ENCODE results near the gene TPCN2.
"Not testable (repeated sequence)": the region's sequence is repeated elsewhere in the genome, so short reads cannot be mapped to it uniquely, and the experiment has no call there.

The TPCN2 gene
- total RNA-seq: 9.5 to 16.7 (median 12.9) reads per million in 4 experiments

DNA sequence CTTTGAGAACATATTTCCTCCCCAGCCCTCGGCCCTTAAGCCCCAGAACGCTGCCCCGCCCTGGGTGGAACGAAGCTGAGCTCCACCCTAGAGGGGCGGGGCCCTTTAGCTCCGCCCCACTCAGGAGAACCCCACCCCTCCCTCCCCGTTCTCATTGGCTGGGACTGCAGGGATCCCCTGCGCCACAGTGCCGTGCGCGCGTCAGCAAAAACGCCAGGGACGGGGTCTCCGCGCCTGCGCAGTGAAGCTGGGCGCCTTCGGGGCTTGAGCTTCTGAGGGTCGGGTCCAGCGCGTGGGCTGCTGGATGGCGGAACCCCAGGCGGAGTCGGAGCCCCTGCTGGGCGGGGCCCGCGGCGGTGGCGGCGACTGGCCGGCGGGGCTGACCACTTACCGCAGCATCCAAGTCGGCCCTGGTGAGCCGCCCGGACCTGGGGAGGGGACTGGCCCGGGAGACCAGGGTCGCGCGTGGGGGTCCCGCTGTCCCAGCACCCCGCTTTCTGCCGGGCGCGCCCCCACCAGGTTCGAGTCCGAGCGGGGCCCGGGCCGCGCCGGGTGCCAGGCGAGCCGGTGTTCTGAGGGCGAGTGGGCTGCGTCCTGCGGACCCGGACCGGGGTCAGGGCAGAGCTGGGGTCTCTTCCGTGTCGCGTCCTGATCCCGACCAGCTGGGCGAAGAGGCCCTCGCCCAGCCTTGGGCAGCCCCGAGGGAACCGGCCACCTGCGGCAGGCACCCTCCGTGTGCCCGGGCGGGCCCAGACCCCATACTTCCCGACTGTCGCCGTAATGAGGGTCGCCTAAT, at the start of gene TPCN2:
TSS of gene TPCN2 (plus strand) at position 239 of the 796 bp plus-strand sequence. CDS start at position 305, 66 bp downstream.
- peak; percentile 90 for DNase-seq

DNA sequence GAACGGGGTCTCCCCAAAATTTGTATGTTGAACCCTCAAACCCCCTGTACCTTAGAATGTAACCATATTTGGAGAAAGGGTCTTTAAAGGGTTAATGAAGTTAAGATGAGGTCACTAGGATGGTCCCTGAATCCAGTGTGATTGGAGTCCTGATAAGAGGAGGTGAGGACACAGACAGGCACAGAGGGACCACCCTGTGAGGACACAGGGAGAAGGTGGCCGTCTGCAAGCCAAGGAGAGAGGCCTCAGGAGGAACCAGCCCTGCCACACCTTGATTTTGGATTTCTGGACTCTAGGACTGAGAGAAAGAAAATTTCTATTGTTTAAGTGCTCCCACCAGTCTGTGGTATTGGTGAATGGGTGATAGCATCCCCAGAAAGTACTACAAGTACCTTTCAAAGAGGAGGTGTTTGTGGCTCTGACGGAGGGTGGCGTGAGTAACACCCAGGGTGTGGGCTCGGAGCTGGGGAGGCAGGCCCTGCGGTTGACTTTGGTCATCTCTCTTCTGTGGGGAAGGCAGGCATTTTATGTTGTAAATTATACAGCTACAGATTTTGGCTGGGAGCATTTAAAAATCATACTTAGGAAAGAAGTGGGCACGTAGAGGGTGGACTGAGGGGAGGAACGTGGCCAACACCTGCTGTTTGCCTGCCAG, 49.5 kb upstream of the TPCN2 start:
- no peak for DNase-seq

DNA sequence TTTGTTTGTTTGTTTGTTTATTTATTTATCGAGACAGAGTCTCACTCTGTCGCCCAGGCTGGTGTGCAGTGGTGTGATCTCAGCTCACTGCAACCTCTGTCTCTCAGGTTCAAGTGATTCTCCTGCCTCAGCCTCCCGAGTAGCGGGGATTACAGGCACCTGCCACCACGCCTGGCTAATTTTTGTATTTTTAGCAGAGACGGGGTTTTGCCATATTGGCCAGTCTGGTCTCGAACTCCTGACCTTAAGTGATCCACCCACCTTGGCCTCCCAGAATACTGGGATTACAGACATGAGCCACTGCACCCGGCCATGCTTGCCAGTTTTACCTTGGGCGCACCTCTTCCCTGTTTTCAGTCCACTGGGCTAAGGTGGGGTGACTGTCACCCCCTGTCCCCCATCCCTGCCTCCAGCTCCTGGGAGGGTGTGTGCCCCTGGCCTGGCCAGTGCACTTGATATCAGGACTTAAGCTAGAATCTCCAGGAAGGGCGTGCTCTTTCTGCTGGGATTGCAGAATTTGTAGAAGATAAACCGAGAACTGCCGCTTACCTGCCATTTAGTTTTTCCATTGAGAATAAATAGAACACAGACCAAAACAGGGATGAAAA, 48.9 kb upstream of the TPCN2 start:
- not testable (repeated sequence) for DNase-seq

DNA sequence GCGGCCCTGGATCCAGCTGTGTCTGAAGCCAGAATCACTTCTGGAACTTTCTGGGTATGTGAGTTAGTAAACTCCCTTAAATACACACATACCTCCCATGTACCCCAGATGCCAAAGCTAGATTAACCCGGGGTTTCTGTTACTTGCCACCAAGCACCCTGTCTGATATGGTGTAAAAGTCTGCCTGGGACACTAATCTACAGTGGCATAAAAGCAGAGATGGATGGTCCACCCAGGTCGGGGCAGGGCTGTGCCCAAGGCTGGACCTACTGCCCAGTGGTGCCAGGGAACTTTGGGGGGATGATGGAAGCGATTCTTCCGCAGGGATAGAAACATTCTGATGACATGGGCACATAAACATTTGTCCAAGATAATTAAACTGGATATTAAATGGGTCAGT, 48.3 kb upstream of the TPCN2 start:
- no peak for DNase-seq

DNA sequence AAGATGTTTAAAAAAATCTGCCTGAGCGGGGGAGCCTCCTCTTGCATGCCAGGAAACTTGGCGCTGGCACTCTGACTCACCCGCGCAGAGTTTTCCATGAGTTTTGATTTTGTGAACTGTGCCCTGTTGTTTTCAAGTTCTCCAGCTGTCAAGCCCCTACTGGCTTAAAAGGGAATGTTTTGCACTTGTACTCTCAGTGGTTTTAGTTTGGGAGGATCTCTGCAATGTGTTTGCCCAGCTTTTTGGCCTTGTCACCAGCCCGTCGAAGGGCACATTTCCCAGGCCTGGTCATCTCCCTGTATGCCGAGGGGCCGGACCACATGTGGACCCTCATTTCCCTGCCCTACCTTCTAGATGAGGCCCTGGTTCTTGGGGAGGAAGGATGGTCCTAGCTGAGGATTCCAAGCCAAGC, 47.9 kb upstream of the TPCN2 start:
- no peak for DNase-seq

DNA sequence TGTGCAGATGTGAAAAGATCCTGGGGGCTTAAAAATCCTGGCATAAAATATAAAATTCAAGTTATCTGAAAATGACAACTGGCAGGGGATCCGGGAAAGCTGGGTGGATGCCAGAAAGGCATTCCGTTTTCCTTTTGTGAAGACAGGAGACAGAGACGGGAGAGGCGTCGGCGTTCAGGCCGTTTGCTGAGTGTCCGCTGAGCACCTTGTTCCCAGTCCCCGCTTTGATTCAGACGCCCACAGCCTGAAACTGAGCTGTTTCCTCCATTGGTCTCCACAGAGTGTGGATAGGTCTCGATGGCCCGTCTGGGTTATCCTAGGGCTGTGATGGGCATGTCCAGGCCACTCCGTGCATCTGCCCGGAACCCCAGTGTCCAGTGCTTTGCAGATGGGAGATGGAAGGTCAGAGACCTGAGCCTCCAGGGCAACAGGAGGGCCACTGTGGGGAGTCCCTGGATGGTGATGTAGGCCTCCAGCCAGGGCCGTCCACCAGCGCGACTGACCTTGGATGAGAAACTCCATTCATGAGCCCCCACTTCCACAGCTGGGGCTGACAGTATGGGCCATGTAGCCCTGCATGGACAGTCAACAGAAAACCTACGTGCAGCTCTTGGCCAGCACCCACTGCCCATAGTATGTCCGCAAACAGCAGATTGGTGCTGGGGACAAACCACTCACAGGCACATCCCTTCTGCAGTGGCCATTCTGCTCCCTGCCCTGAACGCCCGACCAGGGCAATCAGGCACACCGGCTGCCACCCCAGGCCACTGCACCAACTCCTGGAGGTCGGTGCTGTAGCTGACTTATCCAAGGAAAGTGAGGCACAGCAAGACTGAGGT, 47.3 kb upstream of the TPCN2 start:
- no peak for DNase-seq

DNA sequence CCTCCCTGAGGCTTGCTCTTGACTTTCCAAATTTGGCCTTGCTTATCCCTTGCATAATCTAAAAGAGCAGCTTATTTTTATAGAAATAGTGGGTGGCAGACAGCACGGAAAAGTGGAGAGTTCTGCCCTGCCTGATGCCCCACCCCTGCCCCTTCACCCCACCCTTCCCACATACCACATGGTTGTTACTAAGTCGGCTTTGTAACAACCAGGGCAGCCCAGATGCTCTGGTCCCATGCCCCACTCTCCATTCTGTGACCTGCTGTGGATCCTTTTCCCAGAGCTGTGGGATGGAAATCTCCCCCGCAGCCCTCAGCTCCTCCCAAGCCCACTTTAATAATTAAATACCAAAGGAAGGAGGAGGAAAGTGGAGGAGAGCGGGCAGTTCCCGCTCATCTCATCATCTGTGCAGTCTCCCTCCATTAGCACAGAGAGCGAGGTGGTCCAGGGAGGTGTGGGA, 46.6 kb upstream of the TPCN2 start:
- no peak for DNase-seq

DNA sequence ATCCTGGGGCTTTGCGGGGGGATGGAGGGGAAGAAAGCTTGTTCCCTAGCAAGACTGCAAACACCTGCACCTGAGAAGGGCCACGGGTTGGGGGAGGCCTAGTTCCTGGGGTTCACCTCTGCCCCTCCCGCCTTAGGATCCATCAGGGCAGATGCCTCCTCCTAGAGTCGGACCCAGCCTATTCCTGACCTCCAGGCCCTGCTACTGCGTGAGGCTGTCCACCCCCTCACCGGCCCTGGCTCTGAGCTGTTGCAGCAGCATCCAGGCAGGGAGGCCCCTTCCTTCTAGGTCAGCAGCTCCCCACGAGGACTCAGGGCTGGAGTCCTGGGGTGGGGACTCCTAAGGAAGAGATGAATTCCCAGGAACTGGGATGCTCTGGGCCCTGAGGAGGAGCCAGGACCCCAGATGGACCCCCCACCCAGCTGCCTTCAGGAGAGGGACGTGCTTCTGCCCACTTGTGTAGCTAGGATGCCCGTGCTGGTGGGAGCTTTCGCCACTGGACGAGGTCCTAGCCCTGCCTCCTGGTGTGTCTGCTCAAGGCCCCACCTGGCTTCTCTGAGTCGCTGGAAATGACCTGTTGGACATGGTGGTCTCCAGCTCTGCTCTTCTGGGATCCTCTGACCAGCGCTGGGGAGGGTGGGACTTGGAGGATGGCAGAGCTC, 46.0 kb upstream of the TPCN2 start:
- DNase-seq: no peak

DNA sequence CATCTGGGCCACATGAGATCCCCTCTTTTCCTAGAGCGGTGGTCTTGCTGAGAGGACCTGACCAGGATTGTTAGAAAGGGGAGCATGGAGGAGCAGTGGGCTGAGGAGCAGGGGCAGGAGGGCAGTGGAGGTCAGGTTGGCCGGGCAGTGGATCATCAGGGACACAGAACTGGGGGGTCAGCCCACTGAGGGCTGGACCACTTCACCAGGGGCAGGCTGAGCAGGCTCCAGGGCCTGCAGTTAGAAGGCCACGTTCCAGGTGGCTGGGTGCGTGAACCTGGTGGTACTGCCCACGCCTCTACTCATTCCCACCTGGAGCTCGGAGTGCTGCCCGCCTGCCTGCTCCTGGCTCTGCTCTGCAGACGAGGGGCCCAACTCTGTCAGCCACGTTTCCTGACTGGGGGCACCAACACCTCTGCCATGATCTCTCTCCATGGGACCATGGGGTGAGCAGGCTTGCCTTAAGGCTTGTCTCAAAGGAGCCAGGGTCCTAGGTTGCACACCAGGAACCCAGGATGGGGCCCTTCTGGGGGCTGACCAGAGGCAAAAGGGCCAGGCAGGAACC, 45.3 kb upstream of the TPCN2 start:
- DNase-seq: no peak

DNA sequence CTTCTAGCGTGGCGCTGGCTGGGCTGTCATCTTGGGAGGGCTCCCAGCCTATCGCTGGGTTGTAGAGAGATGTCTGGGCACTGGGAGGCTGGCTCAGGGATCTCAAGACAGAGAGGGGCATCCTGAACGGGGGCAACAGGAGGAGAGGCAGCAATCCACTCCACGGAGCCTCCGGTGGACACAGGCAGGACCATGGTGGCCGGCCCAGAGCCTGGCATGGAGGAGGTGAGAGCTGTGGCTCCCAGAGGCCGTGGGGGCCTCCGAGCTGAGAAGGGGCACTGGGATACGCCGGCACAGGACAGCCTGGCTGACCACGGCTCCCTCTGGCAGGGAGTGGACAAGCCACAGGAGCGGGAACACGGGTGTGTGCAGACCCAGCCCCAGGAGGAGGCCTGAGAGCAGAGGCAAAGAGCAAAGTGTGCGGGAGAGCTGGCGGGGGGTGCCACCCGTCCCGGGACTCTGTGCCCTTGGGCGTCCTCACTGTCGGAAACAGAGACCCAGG, 44.8 kb upstream of the TPCN2 start:
- no peak for DNase-seq

DNA sequence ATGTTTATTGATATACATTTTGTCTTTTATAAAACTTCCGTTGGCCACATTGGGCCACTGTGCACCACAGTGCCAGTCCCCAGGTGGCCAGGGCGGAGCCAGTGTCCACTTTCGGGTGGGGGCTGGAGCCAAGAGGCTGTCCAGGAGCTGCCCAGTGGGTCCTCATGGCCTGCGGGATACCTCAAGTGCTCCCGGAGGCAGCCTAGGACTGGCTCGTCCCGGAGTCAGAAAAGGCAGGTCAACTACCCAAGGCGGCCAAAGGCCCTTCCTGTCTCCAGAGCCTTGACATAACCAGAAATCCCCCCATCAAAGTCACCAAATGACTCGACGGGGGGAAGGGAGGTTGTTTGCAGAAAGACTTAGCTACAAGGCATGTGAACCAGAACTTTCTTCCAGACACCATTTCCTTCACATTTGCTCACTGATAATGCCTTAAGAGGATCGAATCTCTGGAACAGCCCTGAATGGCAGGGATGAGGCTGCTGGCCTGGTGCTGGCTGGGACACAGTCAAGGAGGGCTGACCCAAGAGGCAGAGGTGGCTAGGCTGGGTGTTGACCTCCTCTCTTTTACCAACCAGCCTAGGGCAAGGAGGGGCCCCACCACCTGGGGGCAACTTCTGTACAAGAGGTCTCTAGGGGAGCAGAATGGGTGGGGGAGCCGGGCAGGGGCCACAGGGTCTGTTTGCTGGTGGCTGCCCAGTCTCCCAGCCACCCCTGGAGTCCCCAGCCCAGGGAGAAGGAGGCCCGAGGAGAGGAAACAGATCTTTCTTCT, 44.1 kb upstream of the TPCN2 start:
- no peak for DNase-seq

DNA sequence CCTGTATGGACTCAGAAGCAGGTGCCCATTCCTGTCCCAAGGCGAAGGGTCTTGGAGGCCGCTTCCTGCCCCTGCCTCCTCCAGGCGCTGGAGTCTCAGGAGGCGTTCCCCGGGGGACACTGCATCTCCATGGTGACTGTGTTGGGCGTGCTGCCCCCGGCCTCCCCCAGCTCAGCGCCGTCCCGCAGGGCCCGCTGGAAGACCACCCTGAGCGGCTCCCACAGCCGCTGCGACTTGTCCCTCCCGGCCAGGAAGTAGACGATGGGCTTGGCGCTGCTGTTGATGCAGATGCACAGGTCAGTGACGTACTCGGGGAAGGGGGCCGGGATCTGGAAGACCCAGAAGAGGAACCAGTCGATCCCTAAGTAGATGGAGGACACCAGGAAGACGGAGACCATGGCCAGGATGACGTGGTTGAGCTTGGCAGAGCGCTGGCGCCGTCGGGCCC, 43.5 kb upstream of the TPCN2 start:
- DNase-seq: no peak

DNA sequence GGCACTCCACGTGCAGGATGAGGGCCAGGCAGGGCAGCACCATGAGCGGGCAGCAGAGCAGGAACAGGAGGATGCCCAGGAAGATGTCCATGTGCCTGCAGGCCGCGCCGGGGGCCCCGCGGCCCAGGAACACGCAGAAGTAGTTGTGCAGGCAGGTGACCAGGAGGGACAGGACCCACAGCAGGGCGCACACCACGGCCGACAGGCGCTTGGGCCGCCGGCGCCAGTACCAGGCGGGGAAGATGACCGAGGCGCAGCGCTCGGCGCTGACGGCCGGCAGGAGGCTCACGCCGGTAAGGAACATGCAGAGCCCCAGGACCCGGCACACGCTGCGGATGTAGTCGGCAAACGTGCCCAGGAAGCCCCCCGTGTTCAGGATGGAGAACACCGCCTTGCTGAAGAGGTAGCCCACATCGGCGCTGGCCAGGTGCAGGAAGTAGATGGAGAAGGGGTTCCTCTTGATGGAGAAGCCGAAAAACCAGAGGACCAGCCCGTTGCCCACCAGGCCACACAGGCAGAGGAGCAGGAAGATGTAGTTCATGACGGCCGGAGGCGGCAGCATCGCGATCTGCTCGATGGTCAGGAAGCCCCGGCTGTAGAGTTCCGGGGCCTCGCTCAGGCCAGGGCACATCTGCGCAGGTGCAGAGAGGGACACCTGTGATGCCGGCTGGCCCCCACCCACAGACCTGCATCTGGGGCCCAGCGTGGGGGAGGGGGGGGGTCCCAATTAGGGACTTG, 42.9 kb upstream of the TPCN2 start:
- no peak for DNase-seq

DNA sequence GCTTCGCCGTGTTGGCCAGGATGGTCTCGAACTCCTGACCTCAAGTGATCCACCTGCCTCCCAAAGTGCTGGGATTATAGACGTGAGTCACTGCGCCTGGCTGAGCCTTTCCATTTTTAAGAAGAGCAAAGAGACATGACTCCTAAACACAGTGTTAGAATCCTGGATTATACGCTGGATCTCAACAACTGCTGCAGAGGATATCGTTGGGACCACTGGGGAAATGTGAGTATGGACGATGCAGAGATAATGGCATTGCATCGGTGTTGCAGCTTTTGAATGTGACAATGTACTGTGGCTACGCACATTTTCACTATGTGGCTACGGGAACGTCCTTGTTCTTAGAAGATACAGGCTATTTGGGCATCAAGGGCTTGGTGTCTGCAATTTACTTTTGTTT, 41.9 kb upstream of the TPCN2 start:
- no peak for DNase-seq

DNA sequence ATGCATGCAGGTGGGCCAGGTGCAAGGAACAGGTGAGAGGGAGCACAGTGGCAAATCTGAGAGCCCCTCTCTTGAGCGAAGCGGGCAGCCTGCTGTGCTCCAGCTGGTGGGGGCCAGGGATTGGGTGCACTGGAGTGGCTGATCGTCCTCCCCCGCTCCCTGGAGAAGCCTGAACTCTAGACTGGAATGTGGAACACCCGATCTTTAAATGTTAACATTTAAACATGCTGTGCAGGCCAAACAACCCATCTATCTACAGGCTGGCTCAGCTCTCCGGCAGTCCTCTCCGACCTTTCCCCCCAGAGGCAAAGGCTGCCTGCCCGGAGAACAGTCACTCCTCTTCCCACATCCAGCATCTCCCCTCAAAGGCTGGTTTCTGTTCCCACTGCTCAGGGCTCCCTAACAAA, 40.8 kb upstream of the TPCN2 start:
- DNase-seq: no peak

DNA sequence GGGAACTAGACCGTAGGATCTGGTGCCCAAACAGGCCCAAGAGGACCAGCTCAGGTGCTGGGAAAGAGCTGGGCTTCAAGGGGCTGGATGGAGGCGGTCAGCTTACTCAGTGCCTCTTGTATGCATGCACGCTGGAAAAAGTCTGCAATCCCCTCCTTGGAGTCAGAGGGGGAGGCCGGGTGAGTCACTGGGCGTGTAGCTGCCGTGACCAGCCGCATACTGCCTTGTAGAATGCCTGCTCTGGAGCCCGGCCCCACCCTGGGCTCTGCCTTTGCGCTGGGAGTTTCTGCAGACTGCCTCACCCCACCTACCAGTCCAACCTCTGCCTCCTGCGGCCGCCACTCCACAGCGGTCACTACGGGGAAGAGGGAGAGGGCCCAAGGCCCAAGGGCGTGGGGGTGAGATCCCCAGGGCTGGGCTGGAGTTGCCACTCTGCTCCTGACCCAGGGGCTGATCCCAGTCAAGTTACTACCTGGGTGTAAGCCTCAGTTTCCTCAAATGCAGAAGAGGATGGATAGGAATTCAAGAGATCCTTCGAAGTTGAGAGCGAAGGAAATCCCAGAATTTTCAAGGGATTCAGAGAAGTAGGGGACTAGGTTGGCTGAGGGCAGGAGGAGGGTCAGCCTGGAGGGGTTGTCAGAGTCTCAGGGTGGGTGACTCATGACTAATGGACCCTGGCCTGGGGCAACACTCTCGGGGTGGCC, 39.8 kb upstream of the TPCN2 start:
- DNase-seq: no peak

DNA sequence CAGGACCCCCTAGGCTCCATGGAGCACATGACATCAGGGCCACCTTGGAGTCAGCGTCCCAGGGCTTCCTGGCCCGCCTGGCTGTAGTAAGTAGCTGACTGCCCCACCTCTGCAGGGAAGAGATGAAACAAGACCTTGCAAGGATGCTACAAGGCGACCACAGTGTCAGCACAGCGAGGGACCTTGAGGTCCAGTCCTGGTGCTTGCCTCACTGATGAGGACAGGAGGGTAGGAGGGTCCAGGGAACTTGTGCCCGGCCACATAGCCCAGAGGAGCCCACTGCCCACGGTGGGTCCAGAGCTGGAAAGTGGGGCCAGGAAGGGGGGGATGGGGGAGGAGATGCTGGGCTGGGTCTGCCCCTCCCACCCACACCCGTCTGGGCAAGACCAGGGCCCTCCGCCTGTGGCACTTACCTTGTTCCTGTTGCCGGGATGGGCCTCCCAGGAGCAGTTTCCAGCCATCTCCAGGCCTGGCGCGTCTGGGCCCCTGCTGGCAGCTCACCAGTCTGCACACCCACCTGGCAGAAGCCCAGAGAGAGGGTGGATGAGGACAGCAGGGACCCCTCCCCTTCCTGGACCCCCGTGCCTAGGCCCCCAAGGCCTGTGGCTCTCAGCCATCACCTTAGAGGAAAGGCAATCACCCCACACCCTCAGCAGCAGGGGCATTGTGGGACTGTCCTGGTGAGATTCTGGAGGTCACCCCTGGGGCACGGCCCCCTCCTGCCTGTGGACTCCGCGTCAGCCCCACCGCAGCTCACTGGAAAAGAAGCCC, 39.1 kb upstream of the TPCN2 start:
- no peak for DNase-seq

DNA sequence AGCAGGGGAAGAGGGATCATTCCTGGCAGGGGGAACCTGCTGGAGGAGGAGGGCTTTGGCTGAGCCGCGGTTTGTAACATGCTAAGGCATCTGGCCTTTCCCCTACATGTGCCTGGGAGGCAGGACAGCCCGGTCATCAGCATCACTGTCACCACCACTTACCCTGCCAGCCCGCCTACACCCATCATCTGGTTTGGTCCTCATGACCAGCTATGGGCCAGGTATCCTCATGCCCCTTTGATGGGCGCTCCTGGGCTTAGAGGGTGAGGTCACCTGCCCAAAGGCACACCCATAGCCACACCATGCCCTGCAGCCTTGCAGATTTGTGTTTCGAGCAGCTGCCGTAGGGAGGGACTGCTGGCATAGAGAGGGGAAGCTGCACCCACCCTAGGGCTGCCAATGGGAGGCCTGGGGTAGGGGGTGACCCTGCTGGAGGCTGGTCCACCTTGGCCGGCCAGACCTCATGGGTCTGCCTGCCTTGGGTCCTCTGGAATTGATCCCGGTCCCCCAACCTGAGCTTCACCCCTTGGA, 38.3 kb upstream of the TPCN2 start:
- DNase-seq: no peak
